Panc1 (cell line): ENCODE data around the gene PLAU. TPM values are rescaled to one million over a fixed set of nuclear protein-coding genes. Genes with fewer than 3 reads are reported as not detected.

Experiments used
- ATAC-seq: fragments of 200-7000 bp; cut with Tn5 transposase; 2 replicates; pipeline ENCODE4 v1.9.1; 2020; ENCODE audit warnings: mild to moderate bottlenecking, moderate library complexity
- BruUV-seq: library from RNA; stranded (reverse); fragments of 400-500 nt; replicated peaks from 2 replicates; lab custom pipeline; 2021; lab: Mats Ljungman, UMichigan
- CTCF ChIA-PET: fragments of 300-600 bp; sonication (Branson Sonifier 250); formaldehyde crosslinking; loops from one replicate; lab custom pipeline; 2022; ENCODE audit warnings: antibody characterized with exemption; lab: Charles Lee
- POLR2A ChIA-PET: fragments of 300-600 bp; sonication (Branson Sonifier 250); formaldehyde crosslinking; loops from one replicate; lab custom pipeline; 2022; ENCODE audit warnings: antibody characterized with exemption; lab: Charles Lee
- DNase-seq: peaks from one replicate; pipeline ENCODE4 v3.0.0-alpha.2; 2010; ENCODE audit warnings: low read depth, low spot score
- H3K27ac ChIP-seq: 2 replicates; pipeline ENCODE4 v1.5.1; 2011; ENCODE audit warnings: mild to moderate bottlenecking, low read length, inconsistent platforms
- H3K27me3 ChIP-seq: fragments of 200-500 bp; sonication (Bioruptor generic); 2 replicates; pipeline ENCODE4 v1.6.0; 2014; ENCODE audit warnings: low read length, inconsistent platforms; ENCODE audit not compliant: control insufficient read depth, insufficient read depth
- H3K36me3 ChIP-seq: fragments of 200-500 bp; sonication (Bioruptor generic); 2 replicates; pipeline ENCODE4 v1.5.1; 2014; ENCODE audit warnings: inconsistent platforms, mild to moderate bottlenecking, low read length, moderate library complexity; ENCODE audit not compliant: control insufficient read depth, insufficient read depth
- H3K4me1 ChIP-seq: 2 replicates; pipeline ENCODE4 v1.5.1; 2011; ENCODE audit warnings: inconsistent platforms, mild to moderate bottlenecking, low read length, moderate library complexity; ENCODE audit not compliant: control insufficient read depth, insufficient read depth
- H3K4me3 ChIP-seq, 2 experiments: 2 replicates each; pipeline ENCODE4 v1.5.1; 2011 to 2012; ENCODE audit warnings: low read depth in 2 of 2, low read length in 2 of 2, mild to moderate bottlenecking in 2 of 2, inconsistent platforms in 1 of 2, moderate library complexity in 1 of 2
- H3K9me3 ChIP-seq: fragments of 200-500 bp; sonication (Bioruptor generic); 2 replicates; pipeline ENCODE4 v1.5.1; 2014; ENCODE audit warnings: low read depth, mild to moderate bottlenecking, inconsistent platforms, low read length, moderate library complexity; ENCODE audit not compliant: control insufficient read depth, insufficient read depth
- CTCF ChIP-seq: fragments of 450-650 bp; IDR thresholded peaks from 2 replicates; pipeline ENCODE4 v1.5.1; 2017; ENCODE audit warnings: mild to moderate bottlenecking
- POLR2AphosphoS5 ChIP-seq: IDR thresholded peaks from 2 replicates; pipeline ENCODE4 v1.6.1; 2012; ENCODE audit warnings: mild to moderate bottlenecking, low read depth, low read length, moderate library complexity
- REST ChIP-seq, 2 experiments: IDR thresholded peaks; 2 replicates each; pipeline ENCODE4 v1.6.1; 2011 to 2012; ENCODE audit warnings: low read depth in 2 of 2, control low read depth in 1 of 2, low read length in 1 of 2, mild to moderate bottlenecking in 1 of 2, moderate library complexity in 1 of 2; ENCODE audit not compliant: insufficient read depth in 1 of 2
- SIN3A ChIP-seq: IDR thresholded peaks from 2 replicates; pipeline ENCODE4 v1.6.1; 2012; ENCODE audit warnings: low read depth, mild to moderate bottlenecking, low read length, moderate library complexity, borderline replicate concordance; ENCODE audit not compliant: insufficient read depth
- TCF7L2 ChIP-seq: IDR thresholded peaks from 2 replicates; pipeline ENCODE4 v1.6.1; 2011; ENCODE audit warnings: mild to moderate bottlenecking, low read depth, low read length, inconsistent platforms
- in situ Hi-C: cut with HindIII; loops from 2 replicates; pipeline ENCODE4 v1.10.0; 2016; ENCODE audit warnings: low sequenced_read_pairs, low pct_unique_long_range_greater_than_20kb
- intact Hi-C: fragments of 100-400 bp; cut with micrococcal nuclease; formaldehyde crosslinking; loops from one replicate; pipeline ENCODE4 v1.10.0; 2022; ENCODE audit not compliant: unreplicated experiment
- total RNA-seq: library from RNA; stranded (reverse); gene quantifications from one replicate; pipeline ENCODE4 v1.2.1, GENCODE V29; 2021; ENCODE audit not compliant: unreplicated experiment

PLAU gene
- total RNA-seq, 1 experiment from 2014 or later = 305 TPM

GRCh38 chr10:73873142-73873837, 37.6 kb upstream of the PLAU start:
- Histone ChIP-seq H3K27ac (peak overlapping the region; percentile 35; the same call in 1 of the 2 replicates), H3K4me1 (peaks cover 27% of the 10 kb centered on the region), H3K9me3 (no peaks in the 10 kb centered on the region), H3K36me3 (peaks cover 2% of the 10 kb centered on the region; the same call in 1 of the 2 replicates), H3K27me3 (no peaks in the 10 kb centered on the region), H3K4me3 (peak overlapping the region; percentile 48 to 56)
- no TSS peak for BruUV-seq
- DNase-seq (no peak), ATAC-seq (no peak)
- TF ChIP-seq POLR2AphosphoS5 (no peak), SIN3A (no peak; the same call in 1 of the 2 replicates), REST (IDR thresholded peaks at IDR 0.05; ENCODE audit: insufficient read depth in 1 of 2, low read depth in 2 of 2, low read length in 1 of 2) (no peak), TCF7L2 (no peak), CTCF (no peak)
- intact Hi-C loops = no loop called here
- in situ Hi-C loops = no loop called here
- CTCF ChIA-PET = interaction anchor here (0.5 to 0.7 kb wide), 3 partner anchors 26 to 270 kb away, joined by 4 to 12 read pairs (median 5); no protein-coding TSS in a partner anchor
- POLR2A ChIA-PET = no interaction called here

GRCh38 chr10:73873838-73874215, 37.1 kb upstream of the PLAU start:
- ChIA-PET POLR2A (no interaction called here), CTCF (interaction anchor here (0.5 to 0.7 kb wide), 4 partner anchors 27 to 295 kb away, joined by 4 to 12 read pairs (median 4); no protein-coding TSS in a partner anchor)
- H3K27ac ChIP-seq = no peak overlapping the region

More at GRCh38 chr10:73873838-73874215, 37.1 kb upstream of the PLAU start:
- Histone ChIP-seq H3K4me1 (peaks cover 27% of the 10 kb centered on the region), H3K4me3 (peak overlapping the region; percentile 47 to 56), H3K36me3 (peaks cover 2% of the 10 kb centered on the region; the same call in 1 of the 2 replicates), H3K9me3 (no peaks in the 10 kb centered on the region), H3K27me3 (no peaks in the 10 kb centered on the region)
- in situ Hi-C loops (no loop called here), intact Hi-C loops (no loop called here)
- ATAC-seq (peak; percentile 3), DNase-seq (no peak)
- BruUV-seq = no TSS peak
- TF ChIP-seq CTCF = no peak
- TF ChIP-seq SIN3A = no peak
- no peak for TF ChIP-seq POLR2AphosphoS5
- TF ChIP-seq REST (IDR thresholded peaks at IDR 0.05; ENCODE audit: insufficient read depth in 1 of 2, low read depth in 2 of 2, low read length in 1 of 2) = no peak
- no peak for TF ChIP-seq TCF7L2
